BJ (cell line): ENCODE measurements around the gene NCS1. TPM values are rescaled to one million over a fixed set of nuclear protein-coding genes. Genes with fewer than 3 reads are reported as not detected.

Experiments used
- CTCF ChIA-PET: fragments of 350-600 bp; formaldehyde crosslinking; extraction: SDS; loops from one replicate; lab custom pipeline; 2021; ENCODE audit warnings: antibody characterized with exemption, inconsistent platforms; lab: Yijun Ruan, JAX
- POLR2A ChIA-PET: fragments of 300-600 bp; sonication (Branson Sonifier 250); formaldehyde crosslinking; extraction: SDS; loops from one replicate; lab custom pipeline; 2021; ENCODE audit warnings: antibody characterized with exemption; lab: Charles Lee
- DNase-seq: peaks from one replicate; pipeline ENCODE4 v3.0.0-alpha.2; 2011; ENCODE audit warnings: low read depth
- H3K27me3 ChIP-seq: 2 replicates; pipeline ENCODE4 v1.6.0; 2011; ENCODE audit warnings: low read length; ENCODE audit not compliant: control insufficient read depth, insufficient read depth
- H3K36me3 ChIP-seq: 2 replicates; pipeline ENCODE4 v1.5.1; 2011; ENCODE audit warnings: low read length; ENCODE audit not compliant: control insufficient read depth, insufficient read depth
- H3K4me3 ChIP-seq: 2 replicates; pipeline ENCODE4 v1.5.1; 2011; ENCODE audit warnings: low read depth, mild to moderate bottlenecking, control low read depth, low read length
- CTCF ChIP-seq: IDR thresholded peaks from 2 replicates; pipeline ENCODE4 v1.5.1; 2011; ENCODE audit warnings: low read depth, mild to moderate bottlenecking, control low read depth, inconsistent platforms, low read length, moderate library complexity; ENCODE audit not compliant: insufficient read depth
- polyA plus RNA-seq: library from polyadenylated mRNA; depleted of rRNA; stranded (reverse); fragments of >200 nt; gene quantifications from 2 replicates; pipeline ENCODE4 v1.2.3, GENCODE V29; 2011

Gene NCS1
- polyA plus RNA-seq, 1 experiment: 67.7 TPM

DNA sequence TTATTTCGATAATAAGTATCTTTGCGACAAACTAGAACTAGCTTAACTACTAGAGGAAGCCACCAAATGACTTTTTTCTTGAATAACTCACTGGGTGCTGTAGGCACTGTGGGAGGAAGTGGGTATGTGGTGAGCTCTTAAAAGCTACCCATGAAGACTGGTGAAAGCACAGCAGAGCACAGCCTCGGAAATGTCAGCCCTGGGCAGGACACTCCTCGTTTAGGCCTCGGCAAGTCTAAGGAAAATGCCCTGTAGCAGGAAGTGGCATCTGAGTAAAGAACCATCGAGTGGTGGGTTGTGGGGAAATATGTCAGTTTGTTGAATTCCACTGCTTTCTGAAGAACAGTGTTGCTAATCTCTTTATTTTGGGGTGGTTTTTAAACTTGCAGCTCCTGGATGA, 44.0 kb upstream of the NCS1 start:
- DNase-seq: no peak
- Histone ChIP-seq H3K36me3 (peaks cover 11% of the 10 kb centered on the region), H3K27me3 (no peaks in the 10 kb centered on the region), H3K4me3 (no peak overlapping the region)
- TF ChIP-seq CTCF: no peak
- ChIA-PET CTCF (interaction anchor here (0.6 to 1.7 kb wide), 4 partner anchors 21 to 556 kb away, joined by 3 to 8 read pairs (median 3); no protein-coding TSS in a partner anchor), POLR2A (no interaction called here)

- ChIA-PET CTCF (interaction anchor here (0.6 to 1.7 kb wide), 3 partner anchors 22 to 555 kb away, joined by 3 to 8 read pairs (median 3); no protein-coding TSS in a partner anchor), POLR2A (no interaction called here)
- Histone ChIP-seq H3K36me3 (peaks cover 11% of the 10 kb centered on the region), H3K27me3 (no peaks in the 10 kb centered on the region), H3K4me3 (no peak overlapping the region)
- no peak for TF ChIP-seq CTCF
- DNase-seq: peak; percentile 77
Measured at GRCh38 chr9:130128733-130129431, 43.3 kb upstream of the NCS1 start.

- Histone ChIP-seq H3K4me3 (no peak overlapping the region), H3K36me3 (peaks cover 11% of the 10 kb centered on the region), H3K27me3 (no peaks in the 10 kb centered on the region)
- ChIA-PET CTCF (interaction anchor here (1.0 to 1.7 kb wide), 2 partner anchors 23 to 554 kb away, joined by 3 to 8 read pairs; no protein-coding TSS in a partner anchor), POLR2A (no interaction called here)
- DNase-seq: no peak
- TF ChIP-seq CTCF: no peak
Measured at GRCh38 chr9:130129432-130130061, 42.7 kb upstream of the NCS1 start.

- ChIA-PET POLR2A (no interaction called here), CTCF (no interaction called here)
- Histone ChIP-seq H3K36me3 (peaks cover 14% of the 10 kb centered on the region), H3K4me3 (no peak overlapping the region), H3K27me3 (no peaks in the 10 kb centered on the region)
- no peak for TF ChIP-seq CTCF
- no peak for DNase-seq
Measured at GRCh38 chr9:130132746-130133145, 39.5 kb upstream of the NCS1 start.

DNA sequence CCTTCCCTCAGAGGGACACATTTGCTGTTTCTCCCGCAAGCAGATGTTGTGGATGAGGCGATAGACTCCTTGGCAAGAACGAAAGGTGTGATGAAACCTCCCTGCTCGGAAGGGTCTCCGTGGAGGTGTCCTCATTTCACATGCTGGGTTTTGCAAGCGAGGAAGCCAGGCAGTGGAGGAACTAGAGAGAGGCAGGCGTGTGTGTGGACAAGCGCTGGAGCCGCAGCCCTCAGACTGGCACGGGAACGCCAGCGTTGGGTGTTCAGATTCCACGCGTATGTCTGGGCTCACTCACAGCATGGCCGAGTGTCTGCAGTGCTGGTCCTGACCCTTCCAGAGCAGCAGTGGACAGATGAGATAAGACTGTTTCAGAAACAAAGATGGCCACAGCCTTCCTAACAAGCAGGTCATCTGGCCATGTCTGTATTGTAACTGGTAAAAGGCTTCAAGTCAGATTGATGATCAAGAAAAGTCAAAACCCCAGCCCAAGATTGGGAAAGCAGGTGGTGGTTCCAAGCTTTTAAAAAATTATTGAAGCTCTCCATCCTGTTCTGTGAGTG, 35.0 kb upstream of the NCS1 start:
- H3K27me3 ChIP-seq: no peaks in the 10 kb centered on the region
- DNase-seq: no peak
- peaks cover 6% of the 10 kb centered on the region; the same call in 1 of the 2 replicates for H3K36me3 ChIP-seq
- H3K4me3 ChIP-seq: no peak overlapping the region
- ChIA-PET POLR2A (no interaction called here), CTCF (no interaction called here)
- no peak for TF ChIP-seq CTCF
